Heart right ventricle (tissue), 16 donors: ENCODE data around the gene STAT4. TPM values are rescaled to one million over a fixed set of nuclear protein-coding genes. Genes with fewer than 3 reads are reported as not detected.

Experiments
- ATAC-seq, 8 donors: fragments of 200-7000 bp; cut with Tn5 transposase; one replicate each; pipeline ENCODE4 v1.9.1; 2020; ENCODE audit warnings: mild to moderate bottlenecking in 8 of 8, moderate library complexity in 8 of 8, moderate number of reproducible peaks in 1 of 8
- DNase-seq, 2 donors: peaks; one replicate each; pipeline ENCODE4 v3.0.0-alpha.2; 2020
- H3K27ac ChIP-seq, 10 donors: fragments of 200-600 bp; sonication (generic) in 2 of 10; one replicate each; pipeline versions ENCODE4 v1.5.0 to v1.8.0; 2020 to 2022; ENCODE audit warnings: mild to moderate bottlenecking in 3 of 10
- H3K27me3 ChIP-seq, 7 donors: fragments of 200-600 bp; one replicate each; pipeline ENCODE4 v1.8.0; 2021 to 2022; ENCODE audit warnings: mild to moderate bottlenecking in 2 of 7
- H3K36me3 ChIP-seq, 9 donors: fragments of 200-600 bp; sonication (generic) in 1 of 9; one replicate each; pipeline versions ENCODE4 v1.5.0 to v1.8.0; 2020 to 2022; ENCODE audit warnings: mild to moderate bottlenecking in 2 of 9
- H3K4me1 ChIP-seq, 9 donors: fragments of 200-600 bp; sonication (generic) in 1 of 9; one replicate each; pipeline versions ENCODE4 v1.5.0 to v1.8.0; 2020 to 2022; ENCODE audit warnings: mild to moderate bottlenecking in 4 of 9
- H3K4me3 ChIP-seq, 10 donors: fragments of 200-600 bp; sonication (generic) in 2 of 10; one replicate each; pipeline versions ENCODE4 v1.5.0 to v1.8.0; 2020 to 2022; ENCODE audit warnings: mild to moderate bottlenecking in 7 of 10, moderate library complexity in 2 of 10
- H3K9me3 ChIP-seq, 11 donors: fragments of 200-600 bp in 10 of 11; sonication (generic) in 2 of 11; one replicate each; pipeline versions ENCODE4 v1.5.0 to v1.8.0; 2013 to 2022; ENCODE audit warnings: mild to moderate bottlenecking in 2 of 11, control low read depth in 1 of 11, moderate library complexity in 1 of 11
- CTCF ChIP-seq, 9 donors: fragments of 200-600 bp; sonication (generic) in 2 of 9; IDR thresholded peaks; one replicate each; pipeline versions ENCODE4 v1.5.0 to v1.8.0; 2021 to 2022; ENCODE audit warnings: antibody characterized with exemption in 9 of 9, mild to moderate bottlenecking in 5 of 9, moderate library complexity in 1 of 9
- WGBS, 2 donors: extraction: QIAGEN DNeasy Blood & Tissue Kit; methylation state at CpG; one replicate each; pipeline ENCODE4 v1.1.7; 2013; ENCODE audit warnings: inconsistent platforms in 1 of 2; 5-methylcytosine and 5-hydroxymethylcytosine counted together
- intact Hi-C, 10 donors: fragments of 100-400 bp; cut with DNase I; formaldehyde crosslinking; loops; one replicate each; pipeline versions ENCODE4 v1.11.1 to v1.14.2; 2022
- polyA plus RNA-seq, 2 donors: library from polyadenylated mRNA; stranded (reverse); fragments of 200-250 nt; gene quantifications; one replicate each; pipeline ENCODE4 v1.2.3, GENCODE V29; 2013
- total RNA-seq, 10 donors: library from RNA; stranded (reverse); fragmentation: NEBNext Ultra II Directional in 3 of 10; extraction: Animal tissue kit (Norgen Biotek cat#: 25700) in 3 of 10; gene quantifications; one replicate each; pipeline versions ENCODE4 v1.2.1 to v1.2.4, GENCODE V29; 2021 to 2023
- donor health status: Arrhythmogenic right ventricular cardiomyopathy.
- donor health status: ischemic (EF 13 %, LVEDD 7.1; RV severe dilation, severe dysfunction).
- donor health status: healthy with polysubstance abuse.
- donor health status: DM: no; HTN: yes; CAD: no.
- donor health status: DM: no; HTN: no; CAD: no.
- donor health status: ischemic (EF 25% LVEDD 6.9; RV normal size, moderate dysfunction).
- donor health status: ischemic (EF 25% LVEDD 5.7; RV mildly dilated, moderate dysfunction).
- donor health status: healthy.
- donor health status: DM: yes; HTN: yes; CAD: no.
- donor health status: Ischemic cardiomyopathy.
- donor health status: ischemic (EF 35%, LVEDD 5.7; RV mildly dilated, moderate dysfunction).
- donor health status: nonischemic (EF 11% LVEDD 7.7; RV severe dilation, severe dysfunction).
- donor health status: DM: yes; HTN: yes; CAD: no.
- donor health status: PGD.
- donor health status: ischemic (EF 29% LVEDD 5.4; RV normal size, mild dysfunction).
- donor health status: nonischemic (EF 23%, LVEDD 6.1; RV moderate dilation, normal function).

STAT4 gene
- total and polyA plus RNA-seq, 12 donors = 0.52 to 9.4 (median 2.2) TPM

- no peaks in the 10 kb centered on the region for H3K9me3 ChIP-seq
- no peak overlapping the region for H3K4me3 ChIP-seq
- 91 to 93% methylated on average over 4 of the region's 4 CpGs for WGBS, 2 donors
- H3K27me3 ChIP-seq = no peaks in the 10 kb centered on the region
- H3K4me1 ChIP-seq = peaks cover 0 to 28% (median 0%) of the 10 kb centered on the region in 9 donors
- DNase-seq (no peak), ATAC-seq (no peak)
- H3K27ac ChIP-seq = no peak overlapping the region
- intact Hi-C loops = loop anchor here in 3 of 10 donors (10.0 kb wide), 2 partner anchors 183 to 253 kb away; no protein-coding TSS in a partner anchor
- no peak for TF ChIP-seq CTCF (IDR thresholded peaks at IDR 0.05)
- peaks cover 0 to 23% (median 0%) of the 10 kb centered on the region in 9 donors for H3K36me3 ChIP-seq
Observed at GRCh38 chr2:191037351-191037750, 113.4 kb downstream of the STAT4 start.

- Histone ChIP-seq H3K36me3 (peaks cover 0 to 24% (median 0%) of the 10 kb centered on the region in 9 donors), H3K27me3 (no peaks in the 10 kb centered on the region), H3K9me3 (no peaks in the 10 kb centered on the region), H3K27ac (no peak overlapping the region), H3K4me1 (peaks cover 0 to 33% (median 0%) of the 10 kb centered on the region in 9 donors), H3K4me3 (no peak overlapping the region)
- intact Hi-C loops = loop anchor here in 3 of 10 donors (10.0 kb wide), 2 partner anchors 182 to 252 kb away; no protein-coding TSS in a partner anchor
- WGBS, 2 donors = 92 to 98% methylated on average over 2 of the region's 2 CpGs
- ATAC-seq = no peak
- DNase-seq = no peak
- no peak for TF ChIP-seq CTCF (IDR thresholded peaks at IDR 0.05)
Observed at GRCh38 chr2:191036363-191036762, 114.4 kb downstream of the STAT4 start.

- Histone ChIP-seq H3K9me3 (no peaks in the 10 kb centered on the region), H3K4me1 (peaks cover 0 to 49% (median 6%) of the 10 kb centered on the region in 9 donors), H3K27me3 (peaks cover 0 to 3% (median 0%) of the 10 kb centered on the region in 7 donors), H3K27ac (peak overlapping the region in 1 of 10 donors; percentile 72), H3K4me3 (no peak overlapping the region), H3K36me3 (peaks cover 0 to 15% (median 0%) of the 10 kb centered on the region in 9 donors)
- intact Hi-C loops = loop anchor here in 6 of 10 donors (5.0 to 10.0 kb wide), 4 partner anchors 178 to 251 kb away; no protein-coding TSS in a partner anchor
- WGBS, 2 donors = 60 to 67% methylated on average over 8 of the region's 8 CpGs
- no peak for TF ChIP-seq CTCF (IDR thresholded peaks at IDR 0.05)
- ATAC-seq = peak in 1 of 8 donors; percentile 22
- no peak for DNase-seq
Observed at GRCh38 chr2:191032588-191033429, 118.0 kb downstream of the STAT4 start.

- ATAC-seq (no peak), DNase-seq (no peak)
- TF ChIP-seq CTCF (IDR thresholded peaks at IDR 0.05) = no peak
- 67 to 74% methylated on average over 2 of the region's 2 CpGs for WGBS, 2 donors
- Histone ChIP-seq H3K9me3 (no peaks in the 10 kb centered on the region), H3K36me3 (peaks cover 0 to 15% (median 0%) of the 10 kb centered on the region in 9 donors), H3K4me1 (peaks cover 0 to 55% (median 6%) of the 10 kb centered on the region in 9 donors), H3K4me3 (no peak overlapping the region), H3K27ac (no peak overlapping the region), H3K27me3 (peaks cover 0 to 3% (median 0%) of the 10 kb centered on the region in 7 donors)
- intact Hi-C loops = loop anchor here in 6 of 10 donors (5.0 to 10.0 kb wide), 4 partner anchors 176 to 249 kb away; no protein-coding TSS in a partner anchor
Observed at GRCh38 chr2:191031256-191031655, 119.5 kb downstream of the STAT4 start.
